Mesenteric fat pad (tissue), 1 donor: Measurements from ENCODE around the gene CIRBP. TPM values are rescaled to one million over a fixed set of nuclear protein-coding genes. Genes with fewer than 3 reads are reported as not detected.

ENCODE experiments used
- DNase-seq: peaks from one replicate; pipeline ENCODE4 v3.0.0-alpha.2; 2020; ENCODE audit warnings: low spot score
- total RNA-seq: library from RNA; stranded (reverse); fragmentation: NEBNext Ultra II Directional; extraction: Animal tissue kit (Norgen Biotek cat#: 25700); gene quantifications from one replicate; pipeline ENCODE4 v1.2.1, GENCODE V29; 2021
- donor health status: DM: yes; HTN: yes; CAD: no.

Gene CIRBP
- total RNA-seq, 1 donor from 2014 or later = 243 TPM

GRCh38 chr19:1288833-1289685 lies 19.9 kb downstream of the CIRBP start:
- DNase-seq = no peak

- DNase-seq = no peak
Measured at GRCh38 chr19:1289686-1290025, 20.5 kb downstream of the CIRBP start.

GRCh38 chr19:1290196-1290702 lies 21.1 kb downstream of the CIRBP start:
- no peak for DNase-seq

GRCh38 chr19:1290703-1291651 lies 21.8 kb downstream of the CIRBP start:
- DNase-seq = no peak

GRCh38 chr19:1291761-1292418 lies 22.8 kb downstream of the CIRBP start:
- no peak for DNase-seq

- DNase-seq = no peak
Measured at GRCh38 chr19:1292419-1293151, 23.5 kb downstream of the CIRBP start.

GRCh38 chr19:1293782-1294604 lies 24.9 kb downstream of the CIRBP start:
- DNase-seq = no peak

- DNase-seq = no peak
Measured at GRCh38 chr19:1294688-1295087, 25.6 kb downstream of the CIRBP start.

GRCh38 chr19:1295169-1296012 lies 26.3 kb downstream of the CIRBP start:
- no peak for DNase-seq

- DNase-seq = no peak
Measured at GRCh38 chr19:1296078-1296477, 26.9 kb downstream of the CIRBP start.

- DNase-seq = no peak
Measured at GRCh38 chr19:1296575-1297271, 27.6 kb downstream of the CIRBP start.

GRCh38 chr19:1298235-1298634 lies 29.1 kb downstream of the CIRBP start:
- DNase-seq = no peak

- no peak for DNase-seq
Measured at GRCh38 chr19:1299801-1300200, 30.7 kb downstream of the CIRBP start.

- DNase-seq = no peak
Measured at GRCh38 chr19:1300744-1301490, 31.8 kb downstream of the CIRBP start.

- no peak for DNase-seq
Measured at GRCh38 chr19:1302533-1303239, 33.6 kb downstream of the CIRBP start.

GRCh38 chr19:1304197-1304924 lies 35.2 kb downstream of the CIRBP start:
- no peak for DNase-seq
